ENCODE data around the gene RGMB. TPM values are rescaled to one million over a fixed set of nuclear protein-coding genes. Genes with fewer than 3 reads are reported as not detected.

RGMB gene
- total and polyA plus RNA-seq, 3 donors from 2014 or later, result 22.4 to 47.4 (median 41.2) TPM

GRCh38 chr5:98781964-98782363 lies 8.5 kb downstream of the RGMB start:
- Histone ChIP-seq H3K27me3 (no peaks in the 10 kb centered on the region), H3K4me3 (no peak overlapping the region), H3K36me3 (ENCODE audit: low read depth, missing control alignments) (no peaks in the 10 kb centered on the region), H3K4me1 (peaks cover 10% of the 10 kb centered on the region), H3K9me3 (no peaks in the 10 kb centered on the region), H3K27ac (no peak overlapping the region)
- intact Hi-C loops (cut with DNase I; ENCODE audit: low total_unique reads), result no loop called here
- WGBS, 2 donors, result 90 to 96% methylated on average over 2 of the region's 2 CpGs
- TF ChIP-seq POLR2A (IDR thresholded peaks at IDR 0.05) (no peak), CTCF (IDR thresholded peaks at IDR 0.05) (no peak)
- no peak for DNase-seq

GRCh38 chr5:98783051-98783649 lies 9.7 kb downstream of the RGMB start:
- Histone ChIP-seq H3K27ac (no peak overlapping the region), H3K9me3 (no peaks in the 10 kb centered on the region), H3K27me3 (no peaks in the 10 kb centered on the region), H3K4me3 (no peak overlapping the region), H3K4me1 (peaks cover 10% of the 10 kb centered on the region), H3K36me3 (ENCODE audit: low read depth, missing control alignments) (no peaks in the 10 kb centered on the region)
- WGBS, 2 donors, result 82 to 94% methylated on average over 2 to 3 of the region's 3 CpGs
- TF ChIP-seq POLR2A (IDR thresholded peaks at IDR 0.05) (no peak), CTCF (IDR thresholded peaks at IDR 0.05) (no peak)
- intact Hi-C loops (cut with DNase I; ENCODE audit: low total_unique reads), result no loop called here
- DNase-seq, result no peak

- peaks cover 10% of the 10 kb centered on the region for H3K4me1 ChIP-seq
- H3K36me3 ChIP-seq (ENCODE audit: low read depth, missing control alignments), result no peaks in the 10 kb centered on the region
These were observed 10.9 kb downstream of the RGMB start for GRCh38 chr5:98784411-98784810.

GRCh38 chr5:98785244-98785643 lies 11.8 kb downstream of the RGMB start:
- TF ChIP-seq POLR2A (IDR thresholded peaks at IDR 0.05) (no peak), CTCF (IDR thresholded peaks at IDR 0.05) (no peak)
- intact Hi-C loops (cut with DNase I; ENCODE audit: low total_unique reads), result no loop called here
- H3K4me3 ChIP-seq, result no peak overlapping the region
- 73 to 75% methylated on average over 3 of the region's 3 CpGs for WGBS, 2 donors
- no peak for DNase-seq
- H3K9me3 ChIP-seq, result no peaks in the 10 kb centered on the region
- no peaks in the 10 kb centered on the region for H3K27me3 ChIP-seq
- no peaks in the 10 kb centered on the region for H3K36me3 ChIP-seq (ENCODE audit: low read depth, missing control alignments)
- H3K4me1 ChIP-seq, result peaks cover 7% of the 10 kb centered on the region
- no peak overlapping the region for H3K27ac ChIP-seq

More at GRCh38 chr5:98784411-98784810, 10.9 kb downstream of the RGMB start:
- Histone ChIP-seq H3K27ac (no peak overlapping the region), H3K4me3 (no peak overlapping the region), H3K27me3 (no peaks in the 10 kb centered on the region), H3K9me3 (no peaks in the 10 kb centered on the region)
- DNase-seq, result no peak
- intact Hi-C loops (cut with DNase I; ENCODE audit: low total_unique reads), result no loop called here
- no peak for TF ChIP-seq POLR2A (IDR thresholded peaks at IDR 0.05)
- TF ChIP-seq CTCF (IDR thresholded peaks at IDR 0.05), result no peak

- H3K27ac ChIP-seq, result no peak overlapping the region
- H3K4me1 ChIP-seq, result peaks cover 7% of the 10 kb centered on the region
- no peak for TF ChIP-seq CTCF (IDR thresholded peaks at IDR 0.05)
- no peak for TF ChIP-seq POLR2A (IDR thresholded peaks at IDR 0.05)
- H3K27me3 ChIP-seq, result no peaks in the 10 kb centered on the region
- no peaks in the 10 kb centered on the region for H3K36me3 ChIP-seq (ENCODE audit: low read depth, missing control alignments)
- no peak overlapping the region for H3K4me3 ChIP-seq
- WGBS, 2 donors, result 53 to 54% methylated on average over 4 of the region's 4 CpGs
- no peaks in the 10 kb centered on the region for H3K9me3 ChIP-seq
- intact Hi-C loops (cut with DNase I; ENCODE audit: low total_unique reads), result no loop called here
- DNase-seq, result no peak
These were observed 12.9 kb downstream of the RGMB start for GRCh38 chr5:98786191-98786853.
